Endometrium (tissue), 2 donors: Measurements from ENCODE around the gene LIN28B.
A peak's percentile ranks its signal among the peaks of the same experiment; 100 is the strongest.
"Not testable (repeated sequence)": the region's sequence is repeated elsewhere in the genome, so short reads cannot be mapped to it uniquely, and the experiment has no call there.

Experiments used
- FAIRE-seq: peaks from 2 replicates; lab custom pipeline; 2012; peaks lifted over from hg19 to GRCh38; lab: Jason Lieb, UNC
- donor health status: control.
- donor health status: control.

Gene LIN28B, protein sequence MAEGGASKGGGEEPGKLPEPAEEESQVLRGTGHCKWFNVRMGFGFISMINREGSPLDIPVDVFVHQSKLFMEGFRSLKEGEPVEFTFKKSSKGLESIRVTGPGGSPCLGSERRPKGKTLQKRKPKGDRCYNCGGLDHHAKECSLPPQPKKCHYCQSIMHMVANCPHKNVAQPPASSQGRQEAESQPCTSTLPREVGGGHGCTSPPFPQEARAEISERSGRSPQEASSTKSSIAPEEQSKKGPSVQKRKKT

DNA sequence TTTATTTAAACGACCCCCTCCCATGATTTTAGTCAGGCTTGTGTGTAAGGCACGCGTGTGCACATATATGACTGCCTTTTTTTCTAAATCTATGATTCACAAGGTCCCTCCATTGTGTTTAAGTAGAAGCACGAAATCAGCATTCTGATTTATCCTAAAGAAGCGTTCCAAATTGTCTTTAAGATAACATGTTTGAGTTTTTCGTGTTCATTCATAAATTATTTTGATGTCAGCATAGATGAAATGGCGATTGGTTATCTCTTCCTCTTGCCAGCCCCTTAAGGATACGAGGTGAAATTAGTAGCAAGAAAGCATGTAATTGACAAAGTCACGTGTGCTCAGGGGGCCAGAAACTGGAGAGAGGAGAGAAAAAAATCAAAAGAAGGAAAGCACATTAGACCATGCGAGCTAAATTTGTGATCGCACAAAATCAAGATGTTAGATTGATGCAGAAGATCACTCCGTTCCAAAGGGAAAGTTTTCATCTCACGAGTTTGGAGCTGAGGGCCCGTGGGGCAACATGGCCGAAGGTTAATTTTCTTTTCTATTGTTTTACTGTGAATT lies at the start of gene LIN28B:
LIN28B (plus strand) TSS at position 377 of the 564 bp plus-strand sequence; CDS start at position 521, 144 bp downstream.
- no peak for FAIRE-seq

DNA sequence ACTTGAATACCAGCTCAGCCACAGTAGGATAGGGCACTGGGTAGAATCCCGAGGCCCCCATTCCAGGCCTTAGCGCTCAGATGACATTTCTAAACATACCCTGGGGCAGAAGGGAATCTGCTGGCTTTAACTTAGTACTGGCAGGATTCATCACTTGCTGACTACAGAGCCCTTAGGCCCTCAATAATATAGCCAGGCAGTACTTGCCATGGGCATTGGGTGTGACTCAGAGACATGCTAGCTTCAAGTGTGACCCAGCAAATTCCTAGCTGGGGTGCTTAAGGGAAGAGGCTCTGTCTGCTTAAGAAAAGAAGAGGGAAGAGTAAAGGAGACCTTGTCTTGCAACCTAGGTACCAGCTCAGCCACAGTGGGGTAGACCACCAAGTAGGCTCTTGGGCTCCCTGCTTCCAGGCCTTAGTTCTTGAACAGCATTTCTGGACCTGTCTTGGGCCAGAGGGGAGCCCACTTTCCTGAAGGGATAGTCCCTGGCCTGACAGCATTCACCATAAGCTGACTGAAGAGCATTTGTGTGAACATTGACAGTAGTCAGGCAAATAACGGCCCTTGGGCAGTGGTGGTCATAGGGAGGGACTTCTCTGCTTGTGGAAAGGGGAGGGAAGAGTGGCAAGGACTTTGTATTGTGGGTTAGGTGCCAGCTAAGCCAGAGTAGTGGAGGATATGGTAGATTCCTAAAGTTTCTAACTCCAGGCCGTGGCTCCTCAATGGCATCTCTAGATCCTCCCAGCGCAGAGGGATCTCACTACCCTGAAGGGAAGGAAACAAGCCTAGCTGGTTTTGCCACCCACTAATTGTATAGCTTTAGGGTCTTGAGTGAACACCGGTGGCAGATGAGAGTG lies 48.6 kb upstream of the LIN28B start:
- FAIRE-seq = no peak

DNA sequence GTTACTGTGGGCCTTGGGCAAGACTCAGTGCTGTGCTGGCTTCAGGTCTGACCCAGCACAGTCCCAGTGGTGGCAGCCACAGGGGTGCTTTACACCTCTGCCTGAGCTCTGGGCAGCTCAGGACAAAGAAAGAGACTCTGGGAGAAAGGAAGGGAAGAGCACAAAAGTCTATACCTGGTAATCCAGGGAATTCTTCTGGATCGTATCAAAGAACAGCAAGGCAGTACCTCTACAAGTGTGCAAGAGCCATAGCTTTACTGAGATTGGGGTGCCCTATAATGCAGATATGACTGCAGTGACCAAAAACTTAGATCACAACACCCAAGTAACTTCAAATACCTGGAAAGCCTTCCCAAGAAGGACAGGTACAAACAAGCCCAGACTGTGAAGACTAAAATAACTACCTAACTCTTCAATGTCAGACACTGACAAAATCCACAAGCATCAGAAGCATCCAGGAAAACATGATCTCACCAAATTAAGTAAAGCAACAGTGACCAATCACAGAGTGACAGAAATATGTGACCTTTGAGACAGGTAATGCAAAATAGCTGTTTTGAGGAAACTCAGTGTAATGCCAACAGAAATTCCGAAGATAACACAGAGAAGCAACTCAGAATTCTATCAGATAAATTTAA lies 47.9 kb upstream of the LIN28B start:
- FAIRE-seq = no peak

DNA sequence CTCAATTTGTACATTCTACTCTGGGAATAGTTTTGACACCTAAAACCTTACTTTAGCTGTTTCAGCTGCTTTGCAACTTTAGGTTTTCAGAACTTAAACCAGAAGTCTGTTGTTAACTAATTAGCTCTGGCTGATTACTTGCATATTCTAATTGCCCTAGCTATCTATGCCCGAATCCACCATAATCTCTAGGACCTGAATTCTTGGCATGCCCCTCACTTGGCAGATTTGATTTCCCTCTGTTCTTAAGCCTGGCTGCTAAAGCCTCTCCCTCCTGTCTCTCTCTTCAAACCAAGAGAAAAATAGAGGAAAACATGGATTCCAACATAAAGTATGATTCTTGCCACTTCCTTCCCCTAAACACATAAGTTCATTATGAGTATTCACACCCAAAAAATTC lies 35.0 kb upstream of the LIN28B start:
- no peak for FAIRE-seq

DNA sequence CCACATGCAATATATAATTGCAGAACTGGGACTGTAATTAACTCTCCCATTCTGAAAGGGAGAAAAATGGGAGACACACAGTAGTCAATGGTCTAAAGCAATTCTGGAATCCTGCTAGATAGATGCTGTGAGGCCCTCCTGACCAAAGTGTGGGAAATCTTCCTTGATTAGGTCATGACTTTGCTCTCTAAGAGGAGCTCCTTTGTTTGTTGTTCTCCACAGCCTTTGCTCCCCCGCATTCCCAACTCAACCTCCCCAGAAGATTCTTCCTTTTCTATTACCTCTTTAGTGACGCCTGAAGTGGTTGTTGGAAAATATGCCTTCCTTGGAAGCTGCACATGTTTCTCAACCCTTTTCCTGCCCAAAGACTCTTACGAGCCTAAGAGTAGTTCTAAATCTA lies 28.8 kb upstream of the LIN28B start:
- FAIRE-seq = no peak

DNA sequence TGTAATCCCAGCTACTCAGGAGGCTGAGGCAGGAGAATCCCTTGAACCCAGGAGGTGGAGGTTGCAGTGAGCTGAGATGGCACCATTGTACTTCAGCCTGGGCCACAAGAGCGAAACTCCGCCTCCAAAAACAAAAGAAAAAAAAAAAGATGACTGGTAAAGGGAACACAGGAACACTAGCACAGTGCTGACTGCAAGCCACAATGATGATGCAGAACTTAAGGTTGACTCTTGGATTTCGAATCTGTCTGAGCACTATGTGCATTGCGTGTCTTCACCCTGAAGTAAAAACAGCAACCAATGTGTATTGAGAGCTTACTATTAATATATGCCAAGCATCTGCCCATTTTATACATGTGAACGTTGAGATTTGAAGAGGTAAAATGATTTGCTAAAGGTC lies 27.6 kb upstream of the LIN28B start:
- no peak for FAIRE-seq

DNA sequence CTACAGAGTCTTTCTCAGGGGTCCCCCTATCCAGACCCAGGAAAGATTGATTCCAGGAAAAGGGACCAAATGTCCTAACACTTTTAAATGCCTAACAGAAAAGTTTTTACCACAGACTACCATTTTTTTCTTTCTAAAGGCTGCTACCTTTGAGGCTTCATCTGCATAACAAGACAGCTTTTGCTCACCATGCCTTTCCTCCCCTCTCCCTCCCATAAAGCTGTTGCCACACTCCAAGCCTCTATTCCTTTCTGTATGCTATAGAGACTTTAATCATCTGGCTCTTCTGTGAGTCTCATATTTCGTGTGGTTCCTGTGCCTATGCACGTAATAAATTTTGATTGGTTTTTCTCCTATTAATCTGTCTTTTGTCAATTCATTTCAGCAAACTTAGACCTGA lies 26.0 kb upstream of the LIN28B start:
- no peak for FAIRE-seq

DNA sequence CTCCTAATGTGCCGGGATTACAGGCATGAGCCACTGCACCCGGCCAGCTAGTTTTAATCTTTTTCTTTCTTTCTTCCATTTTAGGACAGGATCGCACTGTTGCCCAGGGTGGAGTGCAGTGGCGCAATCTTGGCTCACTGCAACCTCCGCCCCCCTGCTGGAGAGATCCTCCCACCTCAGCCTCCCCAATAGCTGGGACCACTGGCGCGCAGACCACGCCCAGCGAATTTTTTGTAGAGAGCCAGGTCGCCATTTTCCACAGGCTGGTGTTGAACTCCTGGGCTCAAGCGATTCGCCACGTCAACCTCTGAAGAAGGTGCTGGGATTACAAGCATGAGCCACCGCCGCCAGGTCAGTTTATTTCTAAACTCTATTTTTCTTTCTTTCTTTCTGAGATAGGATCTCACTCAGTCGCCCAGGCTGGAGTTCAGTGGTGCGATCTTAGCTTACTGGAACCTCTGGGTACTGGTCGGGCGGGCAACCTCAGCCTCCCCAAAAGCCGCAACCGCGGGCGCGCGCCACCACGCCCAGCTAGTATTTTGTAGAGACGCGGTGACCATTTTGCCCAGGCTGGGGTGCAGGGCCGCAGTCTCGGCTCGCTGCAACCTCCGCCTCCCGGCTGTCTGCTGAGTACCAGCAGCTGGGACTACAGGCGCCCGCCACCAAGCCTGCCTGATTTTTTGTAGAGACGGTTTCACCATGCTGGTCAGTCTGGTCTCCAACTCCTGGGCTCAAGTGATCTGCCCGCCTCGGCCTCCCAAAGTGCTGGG lies 20.0 kb upstream of the LIN28B start:
- no peak for FAIRE-seq

DNA sequence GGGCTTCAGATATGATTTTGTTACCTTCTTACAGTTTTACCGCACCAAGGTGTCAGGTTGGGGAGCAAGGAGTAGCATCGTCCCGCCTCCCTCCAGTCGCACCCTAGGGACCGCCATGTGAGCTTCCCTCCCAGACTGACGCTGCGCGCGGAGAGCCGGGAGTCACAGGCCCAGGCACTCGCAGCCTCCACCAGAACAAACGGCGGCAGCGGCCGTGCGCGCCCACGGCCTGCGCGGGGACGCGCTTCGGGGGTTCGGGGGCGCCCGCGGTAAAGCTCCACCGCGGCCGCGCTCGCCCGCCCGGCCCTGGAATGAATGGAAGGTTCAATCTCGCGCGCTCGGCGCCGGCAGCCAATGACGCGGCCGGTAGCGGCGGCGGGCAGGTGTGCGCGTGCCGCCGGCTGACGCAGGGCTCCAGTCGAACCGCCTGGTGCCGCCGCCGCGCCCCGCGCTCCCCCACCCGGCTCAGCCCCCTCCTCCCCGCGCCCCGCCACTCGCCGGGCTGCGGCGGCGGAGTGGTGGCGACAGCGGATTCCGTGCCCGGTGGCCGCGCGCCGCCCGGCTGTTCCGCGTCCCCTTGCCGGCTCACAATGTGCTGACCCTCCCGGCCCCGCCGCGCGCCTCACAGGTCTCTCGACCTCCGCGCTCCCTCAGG lies 16.5 kb upstream of the LIN28B start:
- FAIRE-seq = no peak

DNA sequence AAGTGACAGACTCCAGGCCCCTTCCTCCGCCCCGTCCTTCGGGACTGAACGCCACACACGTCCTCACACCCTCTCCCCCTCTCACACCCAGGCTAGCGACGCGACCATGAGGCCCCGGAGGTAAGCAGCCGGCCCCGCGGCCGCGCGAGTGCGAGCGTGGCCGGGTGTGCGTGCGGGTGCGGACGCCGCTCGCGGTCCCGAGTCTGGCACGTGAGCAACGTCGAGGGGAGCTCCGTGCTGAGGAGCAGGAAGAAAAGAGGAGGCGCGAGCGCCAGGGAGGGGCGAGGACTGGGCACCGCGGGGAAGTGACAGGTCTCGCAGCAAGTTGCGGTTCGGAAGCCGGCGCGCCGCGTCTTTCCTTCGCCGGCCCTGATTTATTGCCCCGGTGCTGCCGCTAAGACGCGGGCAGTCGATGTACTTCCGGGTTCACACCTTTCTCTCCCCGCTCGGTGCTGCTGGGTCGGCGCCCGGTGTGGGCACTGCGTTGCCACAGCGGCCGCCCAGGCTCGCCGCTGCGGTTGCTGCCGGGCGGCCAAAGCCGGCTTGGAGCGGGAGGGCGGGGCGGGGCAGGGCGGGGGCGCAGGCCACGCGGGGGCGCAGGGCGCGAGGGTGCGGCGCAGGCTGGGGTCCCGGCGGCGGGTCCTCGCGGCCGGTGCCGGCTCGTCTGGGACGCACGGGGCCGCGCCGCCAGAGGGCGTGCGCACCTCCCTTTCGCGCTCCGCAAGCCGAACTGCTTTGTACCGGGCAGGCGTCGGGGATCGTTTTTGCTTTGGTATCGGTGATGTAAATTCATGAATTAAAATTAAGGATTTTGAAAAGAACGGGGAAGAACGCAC lies 15.8 kb upstream of the LIN28B start:
- no peak for FAIRE-seq

DNA sequence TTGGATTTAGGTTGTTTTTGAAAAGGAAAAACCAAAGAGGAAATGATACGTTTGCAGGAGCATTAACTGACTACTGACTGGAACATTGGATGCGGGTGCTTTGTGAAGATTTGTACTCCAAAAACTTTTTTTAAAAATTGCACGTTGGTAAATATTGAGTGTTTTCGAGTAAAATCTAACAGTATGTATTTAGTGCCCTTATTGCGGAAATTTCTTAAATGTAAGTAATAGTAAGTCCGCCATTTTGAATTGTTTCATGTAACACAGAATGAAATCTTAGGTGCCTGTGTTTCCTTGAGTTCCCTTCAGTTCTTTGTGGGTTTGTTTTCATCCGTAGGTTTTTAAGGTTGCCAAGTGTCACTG lies 15.2 kb upstream of the LIN28B start:
- no peak for FAIRE-seq

DNA sequence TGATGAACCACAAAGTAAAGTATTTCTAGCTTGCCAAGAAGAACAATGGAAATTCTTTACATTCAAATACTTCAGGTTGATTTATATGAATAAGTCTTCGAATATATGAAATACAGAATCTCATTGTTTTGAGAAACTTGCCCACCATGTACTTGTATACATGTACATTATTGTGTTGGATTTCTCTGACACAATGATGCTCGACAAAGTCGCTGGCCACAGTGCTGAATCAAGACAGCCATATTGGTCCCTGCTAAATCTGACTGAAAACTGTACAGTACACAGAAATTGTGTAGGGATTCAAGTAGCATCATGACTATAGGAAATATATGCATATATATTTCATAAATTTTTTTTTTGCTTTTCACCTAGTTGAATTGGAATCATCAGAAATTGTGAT lies 13.1 kb upstream of the LIN28B start:
- peak; percentile 8 for FAIRE-seq

DNA sequence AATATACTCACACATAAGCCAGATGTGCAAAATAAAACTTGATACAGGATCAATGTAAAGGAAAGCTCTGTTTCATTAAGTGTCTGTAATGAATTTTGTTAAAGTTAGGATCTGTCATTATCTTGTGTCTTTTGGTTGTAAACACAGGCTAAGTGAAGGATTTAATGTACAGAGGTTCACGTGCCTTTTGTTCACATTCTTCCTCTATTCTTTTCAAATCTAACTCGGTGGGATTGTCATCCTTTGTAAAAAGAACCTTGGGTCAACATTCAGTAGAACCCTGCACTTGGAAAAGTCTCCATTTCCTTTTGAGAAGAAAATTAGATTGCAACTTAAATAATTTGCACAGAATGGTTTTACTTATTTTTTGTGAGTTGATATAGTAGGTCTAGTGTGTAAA lies 7.7 kb upstream of the LIN28B start:
- no peak for FAIRE-seq

DNA sequence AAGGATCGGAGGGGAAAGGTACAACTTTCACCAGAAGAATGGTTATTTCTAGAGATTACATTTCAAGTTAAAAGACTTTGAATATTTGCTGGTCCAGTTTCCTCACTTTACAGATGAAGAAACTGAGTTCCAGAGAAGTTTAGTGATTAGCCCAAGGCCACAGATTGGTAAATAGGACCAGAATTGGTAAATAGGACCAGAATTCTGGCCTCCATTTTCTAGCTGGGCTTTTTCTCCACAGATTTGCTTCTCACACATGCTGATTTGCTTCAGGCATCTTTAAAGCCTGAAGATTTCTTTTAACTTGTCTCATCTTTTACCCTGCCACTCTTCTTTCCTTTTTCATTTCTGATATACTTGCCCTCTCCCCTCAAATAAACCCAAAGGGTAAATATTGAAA lies 5.2 kb upstream of the LIN28B start:
- no peak for FAIRE-seq

DNA sequence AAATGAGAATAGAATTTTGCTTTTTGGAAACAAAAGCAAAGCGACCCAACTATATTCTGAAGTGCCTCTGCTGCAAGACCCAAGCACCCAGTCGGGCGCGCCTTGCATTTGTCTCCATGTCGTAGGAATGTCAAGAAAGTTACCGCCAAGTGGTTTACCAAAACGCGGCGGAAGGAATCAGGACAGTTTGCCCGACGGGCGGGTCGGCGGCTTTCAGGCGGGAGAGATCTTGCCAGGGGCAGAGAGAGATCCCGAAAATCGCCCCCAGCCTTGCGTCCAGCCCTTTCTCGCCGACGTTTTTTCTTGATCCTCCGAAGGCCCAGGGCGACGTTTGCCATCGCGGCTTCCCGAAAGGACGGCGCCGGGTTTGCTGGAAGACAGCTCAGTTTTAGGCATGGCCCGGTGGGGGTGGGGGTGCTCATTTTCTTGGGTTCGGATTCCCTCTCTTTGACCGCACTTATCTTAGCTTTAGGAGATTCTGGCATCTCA lies 4.0 kb upstream of the LIN28B start:
- FAIRE-seq = no peak

DNA sequence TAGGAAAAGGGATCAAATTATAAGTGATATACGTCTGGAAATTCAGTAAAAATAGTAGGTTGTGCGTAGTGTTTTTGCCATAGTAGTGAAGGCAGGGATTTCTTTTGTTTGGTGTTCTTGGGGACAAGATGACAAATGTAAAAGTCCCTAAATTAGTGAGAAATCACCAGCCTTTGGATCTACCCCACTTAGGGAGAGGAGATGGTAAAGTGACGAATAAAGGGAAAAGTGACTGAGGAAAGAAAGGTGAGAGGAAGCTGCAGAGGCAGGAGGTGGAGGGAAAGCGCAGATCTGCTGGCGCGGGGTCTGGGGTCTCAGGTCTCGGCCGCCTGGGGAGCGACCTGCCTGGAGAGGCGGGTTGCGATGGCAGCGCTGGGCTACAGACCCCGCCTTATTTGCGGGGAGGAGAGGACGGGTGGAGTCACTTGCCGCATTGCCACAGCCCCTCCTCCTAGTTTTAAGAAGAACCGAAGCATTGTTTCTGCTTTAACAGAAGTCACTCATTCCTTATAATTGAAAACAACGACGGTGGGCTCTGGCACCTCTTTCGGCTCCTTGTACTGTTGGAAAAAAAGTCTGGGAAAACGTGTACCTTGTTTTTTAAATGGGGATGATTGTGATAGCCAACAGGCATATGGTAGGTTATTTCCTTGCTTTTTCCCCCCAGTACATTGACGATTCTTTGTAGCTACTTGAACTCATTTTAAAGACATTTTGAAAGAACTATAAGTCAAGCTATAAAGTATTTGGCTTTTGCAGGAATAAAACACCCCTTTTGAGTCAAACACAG lies 3.3 kb upstream of the LIN28B start:
- FAIRE-seq = not testable (repeated sequence)

DNA sequence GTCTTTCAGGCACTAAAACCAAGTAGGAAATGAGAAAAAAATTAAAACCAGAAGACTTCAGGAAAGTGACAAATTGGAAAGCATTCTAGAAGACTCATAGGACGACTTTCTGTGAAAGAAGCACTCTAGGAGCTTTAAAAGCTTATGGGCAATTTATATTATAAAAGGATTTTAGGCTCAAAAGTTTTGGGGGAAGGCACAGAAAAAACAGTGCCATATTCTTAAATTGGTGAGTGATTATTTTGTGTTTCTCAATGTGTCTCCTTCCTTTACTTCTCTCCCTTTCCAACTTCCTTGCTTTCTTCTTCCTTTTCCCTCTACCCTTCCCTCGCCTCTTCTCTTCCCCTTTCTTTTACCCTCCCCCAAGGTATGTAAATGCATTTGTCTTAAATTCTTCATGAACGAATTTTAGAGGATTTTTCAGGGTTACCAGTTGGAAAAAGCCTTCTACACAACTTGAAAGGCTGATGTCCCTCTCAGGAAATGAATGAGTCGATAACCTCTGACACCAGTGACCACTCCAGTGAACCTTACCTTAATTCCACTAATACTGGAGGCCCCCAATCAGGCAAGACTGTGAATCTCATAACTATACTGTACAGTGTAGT lies 2.6 kb upstream of the LIN28B start:
- FAIRE-seq = no peak

DNA sequence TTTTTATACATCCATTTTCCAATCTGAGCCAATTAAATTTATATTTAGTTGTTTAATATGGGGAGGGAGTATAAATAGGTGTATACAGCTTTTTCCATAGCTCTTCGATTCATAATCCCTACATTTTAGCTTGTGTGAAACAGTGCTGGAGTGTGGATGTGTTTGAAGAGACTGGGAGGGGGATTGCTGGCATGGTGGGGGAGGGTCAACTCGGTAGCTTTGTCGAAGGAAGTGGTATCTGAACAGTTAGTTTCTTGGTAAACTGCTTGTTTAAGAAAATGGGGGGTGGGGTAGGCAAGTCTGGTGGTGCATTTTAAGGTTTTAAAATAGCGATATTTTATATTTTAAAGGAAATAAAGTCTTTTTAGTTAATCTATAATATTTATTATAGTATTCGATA lies 1.4 kb upstream of the LIN28B start:
- no peak for FAIRE-seq
